Omental fat pad (tissue), 4 donors: Measurements from ENCODE around the gene SAMD14. TPM values are rescaled to one million over a fixed set of nuclear protein-coding genes. Genes with fewer than 3 reads are reported as not detected.

ENCODE experiments used
- ATAC-seq: fragments of 150-250 bp; one replicate; pipeline ENCODE4 v1.9.1; 2016; ENCODE audit warnings: mild to moderate bottlenecking, moderate library complexity; ENCODE audit not compliant: low FRiP score
- DNase-seq: peaks from one replicate; pipeline ENCODE4 v3.0.0-alpha.2; 2019; ENCODE audit warnings: low spot score
- CTCF ChIP-seq, 3 donors: fragments of 450-650 bp; IDR thresholded peaks; one replicate each; pipeline ENCODE4 v1.5.1; 2016 to 2017; ENCODE audit warnings: antibody characterized with exemption in 3 of 3, mild to moderate bottlenecking in 3 of 3, moderate library complexity in 2 of 3
- total RNA-seq, 4 donors: library from RNA; depleted of rRNA; stranded (reverse); fragments of >200 nt; gene quantifications; one replicate each; pipeline ENCODE4 v1.1.0, GENCODE V29; 2016

Gene SAMD14
- total RNA-seq, 4 donors from 2014 or later = 0.12 to 0.44 TPM; not detected in 2

- no peak for ATAC-seq
- DNase-seq = no peak
- no peak for TF ChIP-seq CTCF (IDR thresholded peaks at IDR 0.05)
Observed at GRCh38 chr17:50135316-50136095, 5.5 kb upstream of the SAMD14 start.

GRCh38 chr17:50134206-50135110 lies 4.5 kb upstream of the SAMD14 start:
- ATAC-seq = no peak
- DNase-seq = no peak
- TF ChIP-seq CTCF (IDR thresholded peaks at IDR 0.05) = no peak

- TF ChIP-seq CTCF (IDR thresholded peaks at IDR 0.05) = no peak
- DNase-seq = no peak
- no peak for ATAC-seq
Observed at GRCh38 chr17:50133769-50134099, 3.8 kb upstream of the SAMD14 start.

GRCh38 chr17:50133028-50133768 lies 3.2 kb upstream of the SAMD14 start:
- no peak for ATAC-seq
- DNase-seq = no peak
- TF ChIP-seq CTCF (IDR thresholded peaks at IDR 0.05) = no peak

GRCh38 chr17:50132104-50132794 lies 2.3 kb upstream of the SAMD14 start:
- ATAC-seq = no peak
- no peak for TF ChIP-seq CTCF (IDR thresholded peaks at IDR 0.05)
- no peak for DNase-seq

- no peak for TF ChIP-seq CTCF (IDR thresholded peaks at IDR 0.05)
- DNase-seq (no peak), ATAC-seq (no peak)
Observed at GRCh38 chr17:50130559-50131305, 772 bp upstream of the SAMD14 start.
